DND-41 (cell line): Measurements from ENCODE around the gene TTC28.

ENCODE experiments used
- EZH2 ChIP-seq: IDR thresholded peaks from 3 replicates; pipeline ENCODE4 v1.6.1; 2012; ENCODE audit warnings: borderline replicate concordance, low read depth, mild to moderate bottlenecking, moderate library complexity, low read length, inconsistent platforms; ENCODE audit not compliant: severe bottlenecking
- TF ChIP-seq, protein P1 (sequence below): IDR thresholded peaks from 2 replicates; pipeline ENCODE4 v1.5.1; 2012; ENCODE audit warnings: borderline replicate concordance, low read length, moderate library complexity, mild to moderate bottlenecking; ENCODE audit not compliant: poor library complexity, severe bottlenecking; ENCODE audit errors: extremely low read depth

DNA sequence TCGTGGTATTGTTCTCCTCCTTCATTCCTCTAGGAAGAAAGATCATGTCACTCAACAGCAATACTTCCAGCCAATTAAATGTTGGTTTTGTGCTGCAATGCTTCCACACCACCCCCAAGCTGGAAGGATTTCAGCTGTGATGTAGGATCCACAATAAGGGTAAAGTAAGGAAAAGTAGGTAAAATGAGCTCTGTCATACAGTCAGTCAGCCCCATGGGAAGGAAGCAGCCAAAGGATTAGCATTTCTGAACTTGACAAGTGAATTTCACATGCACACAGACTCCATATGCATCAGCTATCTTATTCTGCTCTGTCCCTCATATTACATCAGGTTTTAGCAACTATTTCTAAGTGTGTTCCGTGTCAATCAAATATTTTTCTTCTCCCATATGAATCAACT, 197.9 kb downstream of the TTC28 start:
- TF ChIP-seq, protein P1, sequence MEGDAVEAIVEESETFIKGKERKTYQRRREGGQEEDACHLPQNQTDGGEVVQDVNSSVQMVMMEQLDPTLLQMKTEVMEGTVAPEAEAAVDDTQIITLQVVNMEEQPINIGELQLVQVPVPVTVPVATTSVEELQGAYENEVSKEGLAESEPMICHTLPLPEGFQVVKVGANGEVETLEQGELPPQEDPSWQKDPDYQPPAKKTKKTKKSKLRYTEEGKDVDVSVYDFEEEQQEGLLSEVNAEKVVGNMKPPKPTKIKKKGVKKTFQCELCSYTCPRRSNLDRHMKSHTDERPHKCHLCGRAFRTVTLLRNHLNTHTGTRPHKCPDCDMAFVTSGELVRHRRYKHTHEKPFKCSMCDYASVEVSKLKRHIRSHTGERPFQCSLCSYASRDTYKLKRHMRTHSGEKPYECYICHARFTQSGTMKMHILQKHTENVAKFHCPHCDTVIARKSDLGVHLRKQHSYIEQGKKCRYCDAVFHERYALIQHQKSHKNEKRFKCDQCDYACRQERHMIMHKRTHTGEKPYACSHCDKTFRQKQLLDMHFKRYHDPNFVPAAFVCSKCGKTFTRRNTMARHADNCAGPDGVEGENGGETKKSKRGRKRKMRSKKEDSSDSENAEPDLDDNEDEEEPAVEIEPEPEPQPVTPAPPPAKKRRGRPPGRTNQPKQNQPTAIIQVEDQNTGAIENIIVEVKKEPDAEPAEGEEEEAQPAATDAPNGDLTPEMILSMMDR: no peak
- TF ChIP-seq EZH2: no peak
